Adrenal gland (tissue), 12 donors: Measurements from ENCODE around the gene RIC3. TPM values are rescaled to one million over a fixed set of nuclear protein-coding genes. Genes with fewer than 3 reads are reported as not detected.

Source experiments
- DNase-seq, 7 donors: peaks; one replicate each; pipeline ENCODE4 v3.0.0-alpha.2; 2019 to 2020
- H3K27ac ChIP-seq, 5 donors: fragments of 200-600 bp; sonication (generic) in 4 of 5; 1 replicate in 3 of 5; 2 replicates in 2 of 5; pipeline versions ENCODE4 v1.5.1 to v1.8.0; 2016 to 2020; ENCODE audit warnings: mild to moderate bottlenecking in 1 of 5
- H3K27me3 ChIP-seq: fragments of 200-600 bp; 2 replicates; pipeline ENCODE4 v1.8.0; 2021
- H3K36me3 ChIP-seq, 2 donors: fragments of 200-600 bp; replicated peaks in 1 of 2; 1 replicate in 1 of 2; 2 replicates in 1 of 2; pipeline versions ENCODE4 v1.5.1 to v1.8.0; 2018 to 2022
- H3K4me1 ChIP-seq, 2 donors: fragments of 200-600 bp; replicated peaks in 1 of 2; 1 replicate in 1 of 2; 2 replicates in 1 of 2; pipeline versions ENCODE4 v1.5.1 to v1.8.0; 2018 to 2021
- H3K4me3 ChIP-seq, 4 donors: fragments of 200-600 bp; sonication (generic) in 3 of 4; one replicate each; pipeline ENCODE4 v1.5.1; 2016 to 2018
- H3K9me3 ChIP-seq, 3 donors: fragments of 200-600 bp; sonication (generic) in 1 of 3; replicated peaks in 1 of 3; 1 replicate in 2 of 3; 2 replicates in 1 of 3; pipeline versions ENCODE4 v1.5.1 to v1.8.0; 2016 to 2021
- POLR2A ChIP-seq, 2 donors: fragments of 450-650 bp; IDR thresholded peaks; one replicate each; pipeline ENCODE4 v1.6.1; 2017; ENCODE audit warnings: antibody characterized with exemption in 2 of 2, mild to moderate bottlenecking in 2 of 2, moderate library complexity in 1 of 2
- WGBS, 4 donors: extraction: QIAGEN DNeasy Blood & Tissue Kit in 2 of 4; methylation state at CpG; one replicate each; pipeline versions ENCODE4 v1.1.5 to v1.1.7; 2013 to 2017; 5-methylcytosine and 5-hydroxymethylcytosine counted together
- intact Hi-C, 2 donors: fragments of 100-400 bp; cut with DNase I; formaldehyde crosslinking; loops; one replicate each; pipeline versions ENCODE4 v1.14.1 to v1.15.0; 2022 to 2023
- polyA plus RNA-seq, 3 donors: library from polyadenylated mRNA; stranded (reverse); fragments of 200-250 nt in 2 of 3; fragments of 350-450 nt in 1 of 3; fragmentation: Illumina TruSeq in 1 of 3; extraction: RNeasy Lipid Tissue Mini Kit (QIAGEN cat#74804) in 1 of 3; gene quantifications; one replicate each; pipeline ENCODE4 v1.2.3, GENCODE V29; 2013 to 2014
- total RNA-seq, 9 donors: library from RNA; depleted of rRNA in 4 of 9; stranded (reverse); fragments of >200 nt in 4 of 9; fragments of 120-200 nt in 1 of 9; fragmentation: NEBNext Ultra II Directional in 1 of 9; extraction: Animal tissue kit (Norgen Biotek cat#: 25700) in 1 of 9; gene quantifications; one replicate each; pipeline versions ENCODE4 v1.1.0 to v1.2.4, GENCODE V29; 2013 to 2023
- TF ChIP-seq, protein P1 (sequence below), 6 experiments: fragments of 450-650 bp in 4 of 6; fragments of 200-600 bp in 2 of 6; sonication (generic) in 1 of 6; IDR thresholded peaks; 1 replicate in 5 of 6; 2 replicates in 1 of 6; pipeline versions ENCODE4 v1.5.1 to v1.8.0; 2016 to 2021; ENCODE audit warnings: antibody characterized with exemption in 6 of 6, mild to moderate bottlenecking in 2 of 6, moderate library complexity in 1 of 6
- donor health status: healthy with polysubstance abuse.
- donor health status: Bipolar disorder and iron deficiency.
- donor health status: DM: yes; HTN: yes; CAD: no.
- donor health status: DM: no; HTN: no; CAD: no.
- donor health status: DM: no; HTN: no; CAD: no.
- donor health status: DM: yes; HTN: yes; CAD: no.

The RIC3 gene
- total and polyA plus RNA-seq, 12 donors: 11.0 to 45.5 (median 29.4) TPM

DNA sequence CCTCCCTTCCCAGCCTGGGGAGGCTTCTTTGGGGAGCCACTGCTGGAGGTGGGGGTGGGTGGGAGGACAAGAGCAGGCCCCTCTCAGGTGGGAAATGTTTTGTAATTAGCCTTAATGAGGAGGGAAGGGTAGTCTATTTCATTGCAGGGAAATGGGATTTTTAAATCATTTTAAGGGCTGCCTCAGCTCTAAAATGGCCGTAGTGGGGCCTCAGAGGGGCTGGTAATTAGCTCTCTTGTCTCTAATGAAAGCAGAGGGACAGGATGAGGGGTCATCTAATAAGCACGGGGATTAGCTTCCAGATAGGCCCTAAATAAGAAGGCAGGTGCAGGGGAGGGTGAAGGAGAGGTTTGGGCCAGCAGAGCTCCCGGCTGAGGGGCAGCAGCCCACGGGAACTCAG is 48.3 kb upstream of the RIC3 start:
- WGBS, 4 donors: 73 to 86% (median 84%) methylated on average over 4 of the region's 4 CpGs
- Histone ChIP-seq H3K4me3 (no peak overlapping the region), H3K9me3 (no peaks in the 10 kb centered on the region), H3K27ac (no peak overlapping the region), H3K36me3 (no peaks in the 10 kb centered on the region), H3K4me1 (no peaks in the 10 kb centered on the region), H3K27me3 (no peaks in the 10 kb centered on the region)
- intact Hi-C loops: no loop called here
- no peak for TF ChIP-seq POLR2A (IDR thresholded peaks at IDR 0.05)
- TF ChIP-seq, protein P1, sequence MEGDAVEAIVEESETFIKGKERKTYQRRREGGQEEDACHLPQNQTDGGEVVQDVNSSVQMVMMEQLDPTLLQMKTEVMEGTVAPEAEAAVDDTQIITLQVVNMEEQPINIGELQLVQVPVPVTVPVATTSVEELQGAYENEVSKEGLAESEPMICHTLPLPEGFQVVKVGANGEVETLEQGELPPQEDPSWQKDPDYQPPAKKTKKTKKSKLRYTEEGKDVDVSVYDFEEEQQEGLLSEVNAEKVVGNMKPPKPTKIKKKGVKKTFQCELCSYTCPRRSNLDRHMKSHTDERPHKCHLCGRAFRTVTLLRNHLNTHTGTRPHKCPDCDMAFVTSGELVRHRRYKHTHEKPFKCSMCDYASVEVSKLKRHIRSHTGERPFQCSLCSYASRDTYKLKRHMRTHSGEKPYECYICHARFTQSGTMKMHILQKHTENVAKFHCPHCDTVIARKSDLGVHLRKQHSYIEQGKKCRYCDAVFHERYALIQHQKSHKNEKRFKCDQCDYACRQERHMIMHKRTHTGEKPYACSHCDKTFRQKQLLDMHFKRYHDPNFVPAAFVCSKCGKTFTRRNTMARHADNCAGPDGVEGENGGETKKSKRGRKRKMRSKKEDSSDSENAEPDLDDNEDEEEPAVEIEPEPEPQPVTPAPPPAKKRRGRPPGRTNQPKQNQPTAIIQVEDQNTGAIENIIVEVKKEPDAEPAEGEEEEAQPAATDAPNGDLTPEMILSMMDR (IDR thresholded peaks at IDR 0.05): no peak
- DNase-seq: no peak

DNA sequence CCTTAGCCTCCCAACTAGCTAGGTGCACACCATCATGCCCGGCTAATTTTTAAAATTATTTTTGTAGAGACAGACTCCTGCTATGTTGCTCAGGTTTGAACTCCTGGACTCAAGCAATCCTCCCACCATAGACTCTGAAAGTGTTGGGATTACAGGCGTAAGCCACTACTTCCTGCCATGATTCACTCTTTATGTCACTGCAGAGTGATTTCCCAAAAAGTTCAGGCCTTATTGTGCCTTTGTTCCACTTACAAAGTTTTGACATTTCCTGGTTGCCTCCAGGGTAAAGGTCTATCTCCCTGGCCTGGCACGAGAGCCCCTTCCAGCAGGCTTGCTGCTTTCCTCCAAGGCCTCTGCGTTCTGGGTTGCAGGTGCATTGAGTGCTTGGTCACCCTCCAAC is 44.6 kb upstream of the RIC3 start:
- no peak overlapping the region for H3K27ac ChIP-seq
- no peaks in the 10 kb centered on the region for H3K27me3 ChIP-seq
- no peaks in the 10 kb centered on the region for H3K4me1 ChIP-seq
- no peaks in the 10 kb centered on the region for H3K9me3 ChIP-seq
- H3K36me3 ChIP-seq: no peaks in the 10 kb centered on the region
- no peak overlapping the region for H3K4me3 ChIP-seq
- 61 to 82% (median 73%) methylated on average over 4 of the region's 4 CpGs for WGBS, 4 donors
- TF ChIP-seq, protein P1 (IDR thresholded peaks at IDR 0.05): no peak
- TF ChIP-seq POLR2A (IDR thresholded peaks at IDR 0.05): no peak
- DNase-seq: no peak
- intact Hi-C loops: no loop called here

DNA sequence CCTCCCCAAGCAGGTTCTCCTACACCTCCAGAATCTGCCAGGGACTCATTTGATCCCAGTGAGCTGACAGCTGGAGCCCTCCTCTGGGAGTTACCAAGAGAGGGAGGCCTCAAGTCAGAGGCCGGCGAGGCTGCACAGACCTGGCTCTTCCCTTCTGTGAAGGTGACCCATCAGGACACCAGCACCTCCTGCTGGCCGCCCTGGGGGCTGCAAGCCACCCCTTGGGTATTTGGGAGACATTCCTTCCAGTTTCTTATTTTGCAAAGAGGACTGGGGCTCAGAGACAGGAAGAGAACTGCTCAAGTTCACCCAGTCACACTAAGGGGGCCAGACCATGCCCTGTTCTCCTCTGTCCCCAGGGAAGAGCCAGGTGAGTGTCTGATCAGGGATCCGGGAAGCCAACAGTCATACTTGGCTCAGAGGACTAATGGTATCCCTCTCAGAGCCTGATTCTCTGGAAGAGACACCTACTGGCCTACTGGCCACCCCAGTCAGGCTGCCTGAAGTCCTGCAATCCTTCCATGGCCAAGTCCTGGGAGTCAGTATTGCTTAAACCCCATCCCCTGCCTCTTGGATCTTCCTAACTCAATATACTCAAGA is 40.5 kb upstream of the RIC3 start:
- Histone ChIP-seq H3K4me3 (no peak overlapping the region), H3K9me3 (no peaks in the 10 kb centered on the region), H3K4me1 (no peaks in the 10 kb centered on the region), H3K27ac (no peak overlapping the region), H3K36me3 (no peaks in the 10 kb centered on the region), H3K27me3 (peaks cover 4% of the 10 kb centered on the region)
- 30 to 64% (median 48%) methylated on average over 3 to 4 of the region's 4 CpGs; no CpG with 5 or more reads in 1 of the 4 donors for WGBS, 4 donors
- DNase-seq: peak in 4 of 7 donors; percentile 38 to 64 (median 48)
- intact Hi-C loops: no loop called here
- no peak for TF ChIP-seq POLR2A (IDR thresholded peaks at IDR 0.05)
- TF ChIP-seq, protein P1 (IDR thresholded peaks at IDR 0.05): peak in 4 of 6 experiments; percentile 44 to 48 (median 44)

DNA sequence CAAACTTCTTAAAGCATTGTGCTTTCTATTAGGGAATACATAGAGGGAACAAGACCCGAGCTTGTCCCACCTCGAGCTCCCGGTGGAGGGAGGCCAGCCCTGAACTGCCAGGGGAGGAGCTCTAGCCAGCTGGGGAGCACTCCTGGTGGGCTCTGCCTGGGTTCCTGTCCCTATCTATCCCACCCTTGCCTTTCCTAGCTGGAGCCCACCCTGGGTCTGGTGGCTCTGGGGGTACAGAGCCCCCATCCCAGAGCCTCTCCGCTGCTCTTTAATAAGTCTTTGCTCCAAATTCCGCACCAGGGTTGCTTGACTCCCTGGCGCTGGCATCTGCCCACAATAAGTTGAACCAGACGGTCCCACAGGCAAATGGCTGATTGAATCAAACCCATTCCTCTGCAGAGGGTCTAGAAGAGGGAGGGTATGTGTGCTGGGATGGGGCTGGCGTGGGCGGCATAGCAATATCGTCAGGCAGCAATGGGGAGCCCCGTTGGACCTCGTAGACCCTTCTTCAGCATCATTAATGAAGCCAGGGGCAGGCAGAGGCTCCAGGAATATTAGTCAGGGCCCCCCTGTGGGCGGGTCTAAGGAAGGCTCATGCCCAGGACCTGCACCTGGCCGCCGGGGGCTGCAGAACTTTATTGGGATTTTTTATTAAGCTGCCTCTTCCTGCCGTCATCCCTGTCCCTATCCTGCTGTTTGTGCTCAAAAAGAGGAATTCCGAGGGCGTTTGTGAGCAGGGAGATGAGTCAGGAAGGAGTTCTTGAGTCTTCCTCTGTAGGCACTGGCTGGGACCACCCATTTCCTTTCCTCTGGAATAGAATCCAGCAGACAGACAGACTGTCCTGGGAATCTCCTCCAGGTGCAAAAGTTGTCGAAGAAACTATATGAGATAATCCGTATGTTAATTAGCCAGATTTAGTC is 38.5 kb upstream of the RIC3 start:
- Histone ChIP-seq H3K27ac (peak overlapping the region in 2 of 5 donors; percentile 54 to 77), H3K4me3 (no peak overlapping the region), H3K4me1 (no peaks in the 10 kb centered on the region), H3K36me3 (no peaks in the 10 kb centered on the region), H3K27me3 (peaks cover 4% of the 10 kb centered on the region), H3K9me3 (no peaks in the 10 kb centered on the region)
- no peak for TF ChIP-seq POLR2A (IDR thresholded peaks at IDR 0.05)
- TF ChIP-seq, protein P1 (IDR thresholded peaks at IDR 0.05): no peak
- 51 to 59% (median 56%) methylated on average over 17 to 20 of the region's 20 CpGs for WGBS, 4 donors
- peak in 2 of 7 donors; percentile 9 to 38 for DNase-seq
- intact Hi-C loops: no loop called here
